ENCODE measurements around the gene C18orf63. TPM values are rescaled to one million over a fixed set of nuclear protein-coding genes. Genes with fewer than 3 reads are reported as not detected.

C18orf63 gene
- total RNA-seq, 1 experiment from 2014 or later = not detected

DNA sequence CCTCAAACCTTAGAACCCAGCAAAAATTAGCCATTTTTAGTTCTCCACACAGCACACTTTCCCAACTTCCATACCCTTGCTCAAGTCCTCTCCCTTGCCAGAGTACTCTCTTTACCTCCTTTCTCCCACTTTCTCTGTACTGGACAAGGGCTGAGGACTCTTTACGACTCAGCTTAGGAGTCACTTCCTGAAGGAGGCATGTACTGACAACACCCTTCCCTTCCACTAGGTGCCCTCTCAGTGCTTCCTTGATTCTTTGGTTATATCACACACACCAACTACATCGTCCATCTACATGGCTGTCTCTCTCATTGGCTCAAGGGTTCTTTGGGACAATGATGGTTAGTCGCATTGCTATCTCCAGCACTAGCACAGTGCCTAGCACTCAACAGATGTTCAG, 5.2 kb upstream of the C18orf63 start:
- peak; percentile 76 for DNase-seq (ENCODE audit: unreplicated experiment)
- Mint-ChIP-seq H3K4me1 (ENCODE audit: insufficient read depth, unreplicated experiment) (peaks cover 6% of the 10 kb centered on the region), H3K36me3 (ENCODE audit: insufficient read depth, unreplicated experiment) (peaks cover 4% of the 10 kb centered on the region), H3K9me3 (ENCODE audit: unreplicated experiment) (no peaks in the 10 kb centered on the region), H3K4me3 (ENCODE audit: unreplicated experiment) (no peak overlapping the region), H3K27me3 (ENCODE audit: insufficient read depth, unreplicated experiment) (no peaks in the 10 kb centered on the region), H3K27ac (ENCODE audit: low read depth, unreplicated experiment) (peak overlapping the region; percentile 4)
- TF ChIP-seq, protein P1, sequence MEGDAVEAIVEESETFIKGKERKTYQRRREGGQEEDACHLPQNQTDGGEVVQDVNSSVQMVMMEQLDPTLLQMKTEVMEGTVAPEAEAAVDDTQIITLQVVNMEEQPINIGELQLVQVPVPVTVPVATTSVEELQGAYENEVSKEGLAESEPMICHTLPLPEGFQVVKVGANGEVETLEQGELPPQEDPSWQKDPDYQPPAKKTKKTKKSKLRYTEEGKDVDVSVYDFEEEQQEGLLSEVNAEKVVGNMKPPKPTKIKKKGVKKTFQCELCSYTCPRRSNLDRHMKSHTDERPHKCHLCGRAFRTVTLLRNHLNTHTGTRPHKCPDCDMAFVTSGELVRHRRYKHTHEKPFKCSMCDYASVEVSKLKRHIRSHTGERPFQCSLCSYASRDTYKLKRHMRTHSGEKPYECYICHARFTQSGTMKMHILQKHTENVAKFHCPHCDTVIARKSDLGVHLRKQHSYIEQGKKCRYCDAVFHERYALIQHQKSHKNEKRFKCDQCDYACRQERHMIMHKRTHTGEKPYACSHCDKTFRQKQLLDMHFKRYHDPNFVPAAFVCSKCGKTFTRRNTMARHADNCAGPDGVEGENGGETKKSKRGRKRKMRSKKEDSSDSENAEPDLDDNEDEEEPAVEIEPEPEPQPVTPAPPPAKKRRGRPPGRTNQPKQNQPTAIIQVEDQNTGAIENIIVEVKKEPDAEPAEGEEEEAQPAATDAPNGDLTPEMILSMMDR (IDR thresholded peaks at IDR 0.05; ENCODE audit: unreplicated experiment) = peak; percentile 35
- intact Hi-C loops (cut with micrococcal nuclease) = loop anchor here (2.0 kb wide), 1 partner anchor 32 kb away; no protein-coding TSS in a partner anchor
- CTCF ChIA-PET = interaction anchor here (0.5 to 3.5 kb wide), 7 partner anchors 10 to 118 kb away, joined by 3 to 20 read pairs (median 5); no protein-coding TSS in a partner anchor
- POLR2A ChIA-PET = no interaction called here
- BruUV-seq (replicated peaks) = no TSS peak

DNA sequence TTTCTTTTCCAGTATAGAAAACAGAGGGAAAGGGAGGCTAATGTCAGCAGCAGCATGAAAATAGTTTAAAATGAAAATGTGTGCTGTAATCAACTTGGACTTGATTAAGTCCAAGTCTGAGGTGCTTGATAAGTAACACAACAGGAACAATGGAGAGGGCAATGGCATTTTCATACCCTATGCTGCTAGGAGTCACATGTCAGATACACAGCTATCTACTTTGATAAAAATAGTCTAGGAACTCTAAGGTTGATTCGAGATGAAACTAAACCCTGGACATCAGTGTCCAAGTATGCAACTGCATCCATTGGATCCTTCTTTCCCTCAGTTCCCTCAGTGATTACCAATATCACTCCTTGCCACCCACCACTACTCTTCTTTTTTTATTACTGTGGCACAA, 4.6 kb upstream of the C18orf63 start:
- H3K27me3 Mint-ChIP-seq (ENCODE audit: insufficient read depth, unreplicated experiment) = no peaks in the 10 kb centered on the region
- H3K27ac Mint-ChIP-seq (ENCODE audit: low read depth, unreplicated experiment) = no peak overlapping the region
- CTCF ChIA-PET = interaction anchor here (0.5 to 3.5 kb wide), 5 partner anchors 10 to 232 kb away, joined by 3 to 20 read pairs (median 5); no protein-coding TSS in a partner anchor
- peaks cover 4% of the 10 kb centered on the region for H3K36me3 Mint-ChIP-seq (ENCODE audit: insufficient read depth, unreplicated experiment)
- TF ChIP-seq, protein P1 (IDR thresholded peaks at IDR 0.05; ENCODE audit: unreplicated experiment) = no peak
- H3K9me3 Mint-ChIP-seq (ENCODE audit: unreplicated experiment) = no peaks in the 10 kb centered on the region
- H3K4me1 Mint-ChIP-seq (ENCODE audit: insufficient read depth, unreplicated experiment) = peaks cover 6% of the 10 kb centered on the region
- no TSS peak for BruUV-seq (replicated peaks)
- no peak for DNase-seq (ENCODE audit: unreplicated experiment)
- POLR2A ChIA-PET = no interaction called here
- intact Hi-C loops (cut with micrococcal nuclease) = loop anchor here (2.0 kb wide), 1 partner anchor 32 kb away; no protein-coding TSS in a partner anchor
- H3K4me3 Mint-ChIP-seq (ENCODE audit: unreplicated experiment) = no peak overlapping the region

DNA sequence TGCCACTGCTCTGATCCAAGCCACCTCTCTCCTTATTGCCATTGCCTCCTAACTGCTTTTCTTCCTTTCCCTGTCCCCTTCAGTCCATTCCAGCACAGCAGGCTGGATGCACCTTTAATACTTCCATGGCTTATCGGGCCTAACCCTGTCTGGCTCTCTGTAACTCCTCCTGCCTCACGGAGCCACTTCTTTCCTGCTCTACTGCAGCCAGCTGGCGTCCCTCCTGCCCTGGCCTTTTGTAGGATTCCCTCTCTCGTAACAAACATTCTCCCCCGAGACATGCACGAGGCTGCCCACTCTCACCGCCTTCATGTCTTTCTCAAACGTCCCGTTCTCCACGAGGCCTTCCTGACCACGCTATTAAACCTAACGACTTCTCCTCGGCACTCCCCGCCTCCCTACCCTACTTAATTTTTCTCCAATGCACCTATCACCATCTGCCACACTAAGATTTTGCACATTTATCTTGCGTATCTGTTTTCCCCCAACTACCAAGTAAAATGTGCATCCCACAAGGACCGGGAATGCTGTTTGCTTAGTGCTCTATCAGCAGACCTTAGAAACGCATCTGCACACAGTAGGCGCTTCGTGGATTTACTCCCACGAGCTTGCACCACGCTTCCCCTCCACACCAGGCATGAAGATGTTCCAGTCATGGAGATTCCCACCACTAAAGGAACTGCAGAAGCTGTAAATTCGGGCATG, 728 bp upstream of the C18orf63 start:
- no peaks in the 10 kb centered on the region for H3K9me3 Mint-ChIP-seq (ENCODE audit: unreplicated experiment)
- H3K27me3 Mint-ChIP-seq (ENCODE audit: insufficient read depth, unreplicated experiment) = no peaks in the 10 kb centered on the region
- CTCF ChIA-PET = interaction anchor here (0.7 kb wide), 1 partner anchor 147 kb away, joined by 3 read pairs; no protein-coding TSS in a partner anchor
- TF ChIP-seq, protein P1 (IDR thresholded peaks at IDR 0.05; ENCODE audit: unreplicated experiment) = no peak
- peaks cover 12% of the 10 kb centered on the region for H3K4me1 Mint-ChIP-seq (ENCODE audit: insufficient read depth, unreplicated experiment)
- BruUV-seq (replicated peaks) = no TSS peak
- H3K4me3 Mint-ChIP-seq (ENCODE audit: unreplicated experiment) = no peak overlapping the region
- H3K27ac Mint-ChIP-seq (ENCODE audit: low read depth, unreplicated experiment) = no peak overlapping the region
- no peak for DNase-seq (ENCODE audit: unreplicated experiment)
- intact Hi-C loops (cut with micrococcal nuclease) = no loop called here
- POLR2A ChIA-PET = no interaction called here
- peaks cover 4% of the 10 kb centered on the region for H3K36me3 Mint-ChIP-seq (ENCODE audit: insufficient read depth, unreplicated experiment)

DNA sequence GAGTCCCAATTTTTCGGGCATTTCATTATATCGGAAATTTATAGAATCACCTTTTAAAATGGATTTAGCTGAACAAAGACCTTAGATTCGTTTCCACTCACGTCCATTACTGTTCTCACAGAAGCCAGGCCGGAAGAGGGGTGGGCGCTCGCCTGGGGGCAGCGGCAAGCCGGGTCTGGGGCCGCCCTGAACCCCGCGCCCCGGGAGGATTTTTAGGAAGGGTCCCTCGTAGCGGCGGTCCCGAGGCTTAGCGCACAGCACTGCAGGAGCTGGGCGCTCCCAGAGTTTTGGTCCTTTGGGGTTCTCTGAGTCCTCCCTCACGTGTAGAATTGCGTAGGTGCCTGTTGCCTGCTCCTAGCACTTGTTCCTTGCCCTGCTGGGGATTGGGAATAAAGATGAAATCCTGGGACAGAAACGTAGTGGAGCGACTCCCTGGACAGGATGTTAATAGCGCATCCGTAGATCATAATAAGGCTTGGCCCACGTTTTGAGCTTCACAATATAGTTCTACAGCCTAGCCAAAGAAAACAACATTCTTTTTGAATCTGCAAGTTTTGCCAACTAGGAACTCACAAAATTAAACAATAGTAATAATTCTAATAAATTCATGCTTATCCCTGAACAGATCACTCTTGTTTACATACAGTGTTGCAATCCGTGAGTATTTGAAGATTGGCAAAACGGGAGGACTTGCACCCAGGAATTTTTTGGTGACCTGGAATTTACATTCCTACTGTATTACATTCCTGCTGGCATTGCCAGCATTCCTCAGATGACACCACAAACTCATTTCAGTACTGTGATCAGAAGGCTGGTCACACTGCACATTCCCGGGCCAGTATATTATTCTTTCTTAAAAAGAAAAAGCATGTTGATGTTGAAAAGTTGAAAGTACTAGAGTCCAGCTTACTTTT, 875 bp downstream of the C18orf63 start:
- ChIA-PET CTCF (interaction anchor here (0.6 to 1.7 kb wide), 4 partner anchors 32 to 298 kb away, joined by 3 to 4 read pairs (median 3); no protein-coding TSS in a partner anchor), POLR2A (interaction anchor here (0.7 kb wide), 1 partner anchor 1585 kb away, joined by 3 read pairs; no protein-coding TSS in a partner anchor)
- no TSS peak for BruUV-seq (replicated peaks)
- no peaks in the 10 kb centered on the region for H3K36me3 Mint-ChIP-seq (ENCODE audit: insufficient read depth, unreplicated experiment)
- TF ChIP-seq, protein P1 (IDR thresholded peaks at IDR 0.05; ENCODE audit: unreplicated experiment) = no peak
- intact Hi-C loops (cut with micrococcal nuclease) = no loop called here
- H3K27me3 Mint-ChIP-seq (ENCODE audit: insufficient read depth, unreplicated experiment) = no peaks in the 10 kb centered on the region
- no peak overlapping the region for H3K27ac Mint-ChIP-seq (ENCODE audit: low read depth, unreplicated experiment)
- H3K9me3 Mint-ChIP-seq (ENCODE audit: unreplicated experiment) = no peaks in the 10 kb centered on the region
- H3K4me1 Mint-ChIP-seq (ENCODE audit: insufficient read depth, unreplicated experiment) = peaks cover 5% of the 10 kb centered on the region
- peak; percentile 64 for DNase-seq (ENCODE audit: unreplicated experiment)
- H3K4me3 Mint-ChIP-seq (ENCODE audit: unreplicated experiment) = no peak overlapping the region
